Hypothalamus (tissue), 51 donors: Measurements from ENCODE around the gene MAD1L1.

Source experiments
- DNase-seq, 51 donors: peaks; one replicate each; lab custom pipeline; 2025; lab: John Stamatoyannopoulos, UW

MAD1L1 gene

DNA sequence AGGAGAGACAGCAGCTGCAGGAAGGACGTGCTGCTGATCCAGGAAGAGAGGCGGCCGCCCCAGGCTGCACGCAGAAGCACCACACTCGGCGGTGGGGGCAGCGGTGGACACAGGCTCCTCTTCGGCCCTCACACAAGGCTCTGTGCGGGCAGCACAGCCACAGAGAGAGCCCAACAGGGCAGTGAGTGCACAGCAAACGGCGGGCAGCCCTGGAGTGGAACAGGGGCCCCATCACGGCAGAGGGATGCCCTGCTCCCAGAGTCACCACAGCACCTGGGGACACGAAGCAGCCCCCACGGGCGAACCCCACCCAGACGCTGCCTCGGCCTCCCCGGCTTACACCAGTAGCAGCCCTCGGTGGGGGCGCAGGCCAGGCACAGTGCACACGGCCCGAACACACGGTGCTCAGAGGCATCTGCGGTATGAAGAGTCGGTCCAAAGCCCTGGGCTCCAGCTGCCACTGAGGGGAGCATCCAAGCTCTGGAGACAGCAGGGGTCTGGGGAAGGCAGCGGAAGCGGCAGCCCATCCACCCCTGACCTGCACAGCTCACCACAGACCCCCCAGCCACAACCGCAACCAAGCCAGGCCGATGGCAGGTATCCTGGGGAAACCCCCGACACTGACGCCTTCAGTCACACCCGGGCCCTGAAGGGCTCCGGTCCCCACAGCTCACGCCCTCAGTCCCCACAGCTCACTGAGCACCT lies 26.1 kb upstream of the MAD1L1 start:
- no peak for DNase-seq

DNA sequence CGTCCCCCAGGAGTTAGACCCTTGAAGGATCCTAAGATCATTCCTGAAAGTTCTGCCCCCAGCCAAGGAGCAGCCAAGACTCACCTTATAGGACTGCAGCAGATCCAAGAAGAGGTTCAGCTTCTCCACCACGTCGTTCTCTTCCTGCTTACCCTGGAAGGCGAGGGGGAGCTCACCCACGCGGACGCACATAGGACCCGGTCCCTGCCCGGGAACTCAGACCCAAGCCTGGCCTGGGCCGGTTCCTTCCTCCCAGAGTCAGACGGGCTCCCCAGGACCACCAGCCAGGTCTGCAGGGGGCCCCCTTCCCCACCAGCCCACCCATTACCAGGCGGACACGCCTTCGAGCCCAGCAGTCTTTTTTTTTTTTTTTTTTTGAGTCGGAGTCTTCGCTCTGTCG lies 24.9 kb upstream of the MAD1L1 start:
- DNase-seq = no peak

DNA sequence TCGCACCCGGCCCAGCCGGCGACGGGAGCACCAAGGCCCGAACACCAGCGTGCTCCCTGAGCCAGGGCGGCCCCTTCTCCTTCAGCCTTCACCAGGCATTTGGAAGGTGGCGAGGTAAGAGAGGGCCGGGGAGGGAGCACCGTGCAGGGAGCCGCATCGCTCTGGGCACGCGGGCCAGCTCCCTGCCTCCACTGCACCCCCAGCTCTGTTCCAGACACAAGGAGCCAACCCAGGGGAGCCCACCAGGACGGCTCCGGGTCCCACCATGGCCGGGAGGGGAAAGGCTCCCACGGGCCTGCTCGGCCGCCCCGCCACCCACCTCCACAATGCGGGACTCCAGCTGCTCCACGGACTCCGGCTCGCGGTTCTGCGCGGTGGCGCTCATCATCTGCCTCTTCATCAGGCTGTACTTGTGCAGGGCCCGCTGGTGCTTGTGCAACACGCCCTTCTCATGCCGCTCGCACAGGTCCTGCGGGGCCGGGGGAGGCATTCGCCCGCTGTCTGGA lies 24.4 kb upstream of the MAD1L1 start:
- no peak for DNase-seq

DNA sequence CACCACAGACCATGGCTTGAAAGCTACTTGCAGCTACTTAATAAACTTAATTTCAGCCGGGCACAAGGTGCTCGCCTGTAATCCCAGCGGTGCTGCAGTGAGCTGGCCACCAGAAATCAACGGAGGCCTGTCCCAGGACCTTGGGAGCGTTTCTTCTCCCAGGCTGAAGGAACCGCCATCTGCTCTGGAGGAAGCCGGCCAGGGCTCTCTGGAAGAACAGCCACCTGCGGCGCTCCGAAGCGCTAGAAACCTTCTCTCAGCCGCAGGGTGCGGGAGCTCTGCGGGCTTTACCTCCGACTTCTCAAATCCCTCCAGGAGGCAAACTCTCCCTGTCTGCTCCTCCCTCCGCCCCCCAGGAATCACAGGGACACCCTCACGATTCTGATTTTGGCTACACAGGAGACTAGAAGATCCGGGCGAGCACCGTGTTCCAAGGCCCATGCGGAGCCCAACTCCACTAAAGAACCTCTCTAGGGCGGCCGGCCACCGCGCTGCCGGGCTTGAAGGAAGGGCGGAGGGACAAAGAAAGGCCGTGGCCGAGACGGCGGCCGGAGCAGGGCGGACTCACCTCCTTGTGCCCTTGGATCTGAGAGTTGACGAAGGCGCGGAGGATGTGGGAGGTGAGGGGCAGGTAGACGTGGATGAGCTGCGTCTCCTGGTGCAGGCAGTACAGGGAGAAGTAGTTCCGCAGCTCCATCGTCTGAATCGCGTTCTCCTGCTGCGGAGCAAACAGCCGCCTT lies 23.7 kb upstream of the MAD1L1 start:
- no peak for DNase-seq

DNA sequence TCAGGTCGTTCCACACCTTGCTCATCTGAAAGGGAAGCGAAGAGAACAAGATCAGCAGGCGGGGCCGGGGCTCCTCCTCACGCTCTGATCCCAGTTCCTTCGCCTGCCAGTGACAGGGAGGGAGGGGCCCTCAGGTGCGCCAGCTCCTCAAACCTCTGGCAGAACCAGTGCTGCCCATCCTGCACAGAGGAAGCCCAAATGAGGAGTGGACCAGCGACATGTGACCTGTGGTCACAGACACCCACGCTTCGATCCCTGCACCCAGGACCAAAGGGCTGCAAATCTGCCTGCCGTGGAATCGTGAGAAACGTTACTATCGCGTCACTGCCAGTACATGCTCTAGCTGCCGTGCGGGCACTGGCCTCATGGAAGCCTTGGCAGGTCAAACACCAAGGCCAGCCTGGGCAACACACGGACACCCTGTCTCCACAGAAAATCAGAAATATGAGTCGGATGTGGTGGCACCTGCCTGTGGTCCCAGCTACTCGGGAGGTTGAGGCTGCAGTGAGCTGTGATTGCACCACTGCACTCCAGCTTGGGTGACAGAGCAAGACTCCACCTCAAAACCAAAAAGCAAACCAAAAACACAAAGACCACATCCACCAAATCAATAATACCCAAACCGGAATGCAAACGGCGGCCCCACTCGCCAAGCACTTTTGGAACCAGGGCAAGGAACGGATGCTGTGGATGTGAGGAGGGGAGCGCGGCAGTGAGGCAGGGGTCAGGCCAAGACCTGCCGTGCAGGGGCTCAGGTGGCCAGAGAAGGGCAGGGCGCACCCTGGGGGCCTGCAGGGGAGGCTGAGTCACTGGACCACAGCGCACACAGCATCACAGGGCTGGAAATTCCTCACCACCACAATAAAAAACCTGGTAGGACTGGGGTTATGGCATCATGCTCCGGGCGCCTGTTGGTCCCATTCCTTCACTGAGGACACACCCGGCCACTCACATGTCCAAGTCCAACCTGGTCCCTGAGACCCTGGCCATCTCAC lies 22.7 kb upstream of the MAD1L1 start:
- DNase-seq = no peak

DNA sequence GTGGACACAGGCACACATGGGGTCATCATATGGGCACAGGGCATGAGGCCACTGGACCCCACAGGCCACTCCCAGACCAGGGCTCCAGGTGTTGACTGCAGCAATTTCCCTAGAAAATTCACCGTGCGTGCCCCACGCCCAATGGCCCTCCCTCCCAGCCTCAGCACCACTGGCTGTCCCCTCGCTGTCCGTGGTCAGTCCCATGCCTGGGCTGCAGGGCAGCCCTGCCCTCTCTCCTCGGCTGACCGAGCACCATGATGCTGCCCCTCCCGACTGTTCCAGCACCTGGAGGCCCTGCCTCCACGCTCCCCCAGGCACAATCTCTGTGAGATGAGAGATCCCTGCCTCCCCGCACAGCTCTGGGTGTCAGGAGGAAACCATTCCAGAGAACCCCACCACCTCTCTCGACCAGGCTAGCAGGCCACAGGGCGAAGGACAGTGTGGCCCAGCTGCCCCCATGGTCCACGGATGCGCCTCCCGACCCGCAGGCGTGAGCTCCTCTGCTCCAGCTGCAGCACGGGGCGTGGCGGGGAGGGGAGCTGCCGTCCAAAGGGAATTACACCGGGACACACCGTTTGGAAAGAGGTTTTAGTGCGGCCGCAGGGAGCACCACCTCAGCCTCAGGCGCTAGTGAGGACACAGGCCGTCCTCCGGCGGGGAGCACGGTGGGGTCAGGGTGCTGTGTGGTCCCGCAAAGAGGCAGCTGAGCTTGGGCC lies 21.8 kb upstream of the MAD1L1 start:
- no peak for DNase-seq

DNA sequence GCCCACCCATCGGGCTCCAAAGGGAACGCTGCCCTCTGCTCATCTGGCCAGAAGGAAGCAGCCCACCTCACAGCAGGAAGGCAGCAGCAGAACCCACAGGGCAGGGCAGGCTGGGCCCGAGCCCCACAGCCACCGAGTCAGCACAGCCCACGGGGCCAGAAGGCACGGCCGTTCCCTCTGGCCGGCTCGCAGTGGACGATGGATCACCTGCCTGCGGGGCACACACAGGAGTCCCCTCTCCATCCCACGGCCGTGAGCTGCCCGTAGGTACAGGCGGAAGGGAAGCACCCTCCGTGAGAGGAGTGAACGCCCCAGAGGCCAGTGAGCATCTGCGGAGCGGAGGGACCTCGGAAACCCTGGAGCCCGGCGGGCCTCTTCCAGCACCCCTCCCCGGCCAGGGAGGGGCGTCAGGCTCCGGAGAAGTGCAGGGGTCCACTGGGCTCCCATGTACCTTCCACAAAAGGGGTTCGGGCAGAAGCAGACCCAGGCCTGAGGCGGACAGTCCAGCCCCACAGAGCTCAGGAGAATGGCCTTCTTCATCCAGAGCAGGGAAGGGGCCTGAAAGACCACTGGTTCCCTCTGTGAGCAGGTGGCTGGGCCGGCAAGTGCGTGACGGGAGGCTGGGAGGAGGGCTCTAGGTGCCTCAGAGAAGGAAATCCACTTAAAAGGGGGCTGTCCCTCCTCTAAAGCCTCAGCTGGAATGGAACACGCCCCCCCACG lies 20.9 kb upstream of the MAD1L1 start:
- DNase-seq = no peak

DNA sequence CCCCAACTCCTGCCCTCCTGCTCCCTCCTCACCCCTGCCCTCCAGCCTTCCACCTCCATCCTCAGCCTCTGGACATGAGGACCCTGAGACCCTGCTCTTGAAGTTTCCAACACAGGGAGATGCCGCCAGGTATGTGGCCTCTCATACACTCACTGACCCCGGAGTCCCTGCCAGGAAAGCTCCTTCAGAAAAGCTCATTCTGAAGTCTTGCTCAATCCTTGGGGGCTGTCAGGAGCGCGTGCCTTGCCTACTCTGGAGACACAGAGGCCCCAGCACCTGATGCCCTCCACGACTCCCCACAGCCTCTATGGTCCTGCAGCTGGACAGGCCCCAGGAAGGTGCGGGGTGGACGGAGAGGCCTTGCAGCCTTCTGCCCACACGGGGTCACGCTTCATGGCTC lies 20.3 kb upstream of the MAD1L1 start:
- no peak for DNase-seq

DNA sequence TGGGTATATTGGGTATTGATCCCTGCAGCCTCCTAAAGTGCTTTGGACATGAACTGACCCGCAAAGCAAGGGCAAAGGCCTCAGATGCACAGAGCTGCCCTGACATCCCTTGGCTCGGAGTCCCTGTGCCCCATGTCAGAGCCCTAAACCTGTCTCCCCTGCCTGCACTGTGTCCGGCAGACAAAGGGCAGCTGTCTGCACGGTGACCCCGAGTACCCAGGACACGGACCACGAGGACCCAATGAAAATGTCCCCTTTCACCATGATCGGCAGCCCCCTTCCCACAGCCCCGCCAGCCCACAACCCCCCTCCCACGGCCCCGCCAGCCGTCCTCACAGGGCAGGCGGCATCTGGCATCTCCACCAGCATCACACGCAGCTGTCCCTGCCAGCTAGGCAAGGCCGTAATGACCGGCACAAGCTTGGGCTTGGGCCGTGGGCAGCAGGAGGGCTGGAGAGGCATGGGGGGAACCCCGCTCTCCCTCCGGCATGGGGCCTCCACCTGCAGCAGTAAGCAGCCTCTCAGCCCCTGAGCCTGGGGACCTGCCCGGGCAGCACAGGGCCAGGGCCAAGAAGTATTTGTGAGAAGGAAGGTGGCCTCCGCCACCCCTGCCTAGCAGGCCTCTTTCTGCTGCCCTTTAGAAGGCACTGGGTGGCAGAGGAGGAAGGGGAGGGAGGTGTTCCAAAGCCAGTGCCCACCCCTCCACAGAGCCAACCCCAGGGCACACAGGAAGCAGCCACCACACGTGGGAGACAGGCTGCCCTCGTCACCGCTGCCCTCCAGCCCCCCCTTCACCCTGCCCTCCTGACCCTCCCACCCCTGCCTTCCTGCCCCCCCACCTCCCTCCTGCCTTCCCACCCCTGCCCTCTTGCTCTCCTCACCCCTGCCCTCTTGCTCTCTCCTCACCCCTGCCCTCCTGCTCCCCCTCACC lies 19.4 kb upstream of the MAD1L1 start:
- DNase-seq = peak in 2 of 51 donors; percentile 19 to 43

DNA sequence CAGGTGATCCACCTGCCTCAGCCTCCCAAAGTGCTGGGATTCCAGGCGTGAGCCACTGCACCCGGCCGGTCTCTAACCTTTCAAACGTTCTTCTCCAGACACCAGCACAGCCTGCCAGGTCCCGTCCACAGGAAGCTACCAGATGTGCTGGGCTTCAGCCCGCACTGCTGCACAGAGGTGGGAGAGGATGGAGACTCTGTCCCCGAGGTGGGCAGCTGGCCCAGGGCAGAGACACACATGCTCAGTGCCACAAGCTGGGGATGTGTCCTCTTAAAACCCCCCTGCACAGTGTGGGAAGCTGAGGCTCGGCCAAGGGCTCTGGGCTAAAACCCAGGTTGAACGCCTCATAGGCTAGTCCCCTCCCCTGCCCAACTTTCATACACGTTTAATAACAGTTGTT lies 18.6 kb upstream of the MAD1L1 start:
- DNase-seq = no peak

DNA sequence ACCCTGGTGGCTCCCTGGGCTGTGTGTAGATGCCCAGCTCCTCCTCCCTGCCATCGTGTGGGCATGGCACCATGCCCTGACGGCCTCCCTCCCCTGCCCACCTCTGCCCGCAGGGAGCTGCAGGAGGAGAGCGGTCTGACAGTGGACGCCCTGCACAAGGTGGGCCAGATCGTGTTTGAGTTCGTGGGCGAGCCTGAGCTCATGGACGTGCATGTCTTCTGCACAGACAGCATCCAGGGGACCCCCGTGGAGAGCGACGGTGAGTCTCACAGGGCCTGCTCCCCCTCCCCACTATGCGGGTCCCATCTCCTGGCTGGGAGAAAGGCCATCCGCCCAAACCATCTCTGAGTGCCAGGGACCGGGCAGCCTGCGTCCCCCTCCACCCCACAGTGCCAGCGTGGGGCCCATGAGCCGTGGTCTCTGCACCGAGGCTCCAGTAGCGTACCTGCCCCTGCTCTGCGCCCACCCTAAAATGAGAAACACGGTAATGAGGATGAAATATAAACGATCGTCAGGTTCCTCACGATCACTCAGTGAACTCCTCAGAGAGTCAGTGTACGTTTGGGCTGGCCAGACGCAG lies 17.1 kb upstream of the MAD1L1 start:
- DNase-seq = no peak

DNA sequence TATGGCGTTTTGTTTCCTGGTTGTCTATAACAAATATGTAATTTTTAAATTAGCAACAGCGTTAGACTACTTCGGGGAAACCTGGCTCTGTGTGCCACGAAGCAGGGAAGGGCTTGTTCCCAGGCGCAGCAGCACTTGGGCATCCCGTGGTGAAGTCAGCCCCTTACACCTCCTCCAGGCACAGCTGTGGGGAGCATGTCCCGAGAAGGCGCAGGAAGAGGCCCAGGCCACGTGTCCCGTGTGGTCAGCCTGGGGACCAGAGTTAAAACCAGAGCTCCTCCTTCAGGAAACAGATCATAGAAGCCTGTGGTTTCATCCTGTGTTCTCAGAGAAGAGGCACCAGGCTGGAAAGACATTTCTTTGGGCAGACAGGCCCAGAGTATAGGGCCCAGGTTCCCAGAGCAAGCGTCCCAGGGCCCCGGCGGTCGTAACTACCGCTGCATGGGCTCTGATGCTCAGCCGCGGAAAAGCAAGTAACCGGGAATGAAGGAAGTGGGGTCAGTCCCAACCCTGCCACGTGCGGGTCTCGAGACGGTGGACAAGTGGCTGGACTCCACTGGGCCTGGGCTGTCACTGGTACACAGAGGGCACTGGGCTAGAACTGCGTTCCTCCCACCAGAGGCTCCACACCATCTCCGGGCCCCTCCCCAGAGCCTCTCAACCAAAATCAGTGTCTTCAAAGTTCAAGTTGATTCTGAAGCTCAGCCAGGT lies 16.4 kb upstream of the MAD1L1 start:
- peak in 19 of 51 donors; percentile 7 to 58 (median 27) for DNase-seq

DNA sequence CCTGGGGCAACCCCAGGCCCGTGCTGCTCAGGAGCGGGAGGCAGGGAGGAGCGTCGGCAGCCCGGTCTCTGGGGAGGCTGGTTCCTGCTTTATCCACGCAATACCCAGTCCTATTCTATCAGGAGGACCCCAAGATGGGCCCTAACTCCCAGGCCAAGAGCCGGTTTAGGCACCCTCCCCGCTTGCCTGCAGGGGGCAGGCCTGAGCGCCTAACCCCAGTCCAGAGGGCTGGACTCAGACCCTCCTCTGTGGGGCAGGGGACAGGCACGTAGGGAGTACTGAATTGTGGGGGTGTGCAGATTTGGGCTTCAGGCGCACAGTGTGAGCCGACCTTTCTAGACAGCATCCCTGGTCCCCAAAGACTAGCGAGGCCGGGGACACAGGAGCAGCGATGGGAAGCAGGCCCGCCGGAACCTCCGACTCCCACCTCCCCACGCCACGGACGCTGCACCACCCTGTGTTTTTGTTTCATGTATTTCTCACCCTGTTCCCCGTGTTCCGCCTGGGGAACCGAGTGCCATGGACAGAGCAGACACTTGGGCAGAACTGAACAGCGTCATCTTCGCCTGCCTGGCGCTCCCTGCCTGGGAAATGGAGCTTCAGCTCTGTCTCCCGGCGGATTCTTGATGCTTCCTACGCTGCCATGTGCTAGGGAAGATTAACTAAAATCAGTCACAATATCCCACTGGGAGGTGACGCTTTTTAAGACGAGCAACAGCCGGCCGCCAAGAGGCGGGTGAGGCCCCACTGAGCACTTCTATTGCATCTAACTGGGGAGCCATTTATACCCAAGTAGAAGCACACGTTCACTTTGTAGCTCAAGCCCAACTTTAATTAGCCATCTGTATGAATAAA lies 14.6 kb upstream of the MAD1L1 start:
- peak in 3 of 51 donors; percentile 9 to 21 (median 10) for DNase-seq

DNA sequence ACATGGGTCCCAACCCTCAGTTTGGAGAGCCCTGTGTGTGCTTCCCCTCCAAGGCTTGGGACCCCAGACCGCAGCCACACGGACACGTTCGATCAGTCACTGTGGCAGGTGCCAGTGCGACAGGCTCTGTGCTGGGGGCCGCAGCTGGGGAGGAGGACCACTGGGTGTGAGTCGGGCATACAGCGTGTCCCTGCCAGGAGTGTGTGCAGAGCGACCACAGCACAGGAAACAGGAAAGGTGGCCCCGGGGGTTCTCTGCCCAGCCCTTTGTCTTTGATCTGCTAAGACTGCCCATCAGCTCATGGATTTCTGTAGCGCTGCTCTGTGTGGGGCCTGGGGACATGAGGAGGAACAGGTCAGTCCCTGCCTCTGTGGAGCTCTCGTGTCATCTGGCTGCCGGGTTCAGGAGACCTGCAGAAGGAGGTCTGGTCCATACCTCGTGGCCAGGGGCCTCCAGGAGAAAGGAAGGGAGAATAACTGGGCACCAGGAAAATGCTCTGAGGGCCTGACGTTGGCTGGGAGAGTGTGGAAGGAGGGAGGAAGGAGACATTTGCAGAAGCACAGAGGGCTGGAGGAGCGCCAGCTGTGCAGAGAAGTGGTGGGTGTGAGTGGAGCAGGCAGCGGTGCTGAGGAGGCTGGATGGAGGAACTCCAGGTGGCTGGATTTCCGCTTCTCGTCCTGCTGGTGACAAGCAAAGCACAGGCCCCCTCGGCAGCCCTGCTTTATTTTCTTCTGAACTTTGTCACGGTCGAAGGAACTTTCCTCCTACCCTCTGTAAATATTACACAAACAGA lies 13.3 kb upstream of the MAD1L1 start:
- peak in 6 of 51 donors; percentile 6 to 44 (median 26) for DNase-seq

DNA sequence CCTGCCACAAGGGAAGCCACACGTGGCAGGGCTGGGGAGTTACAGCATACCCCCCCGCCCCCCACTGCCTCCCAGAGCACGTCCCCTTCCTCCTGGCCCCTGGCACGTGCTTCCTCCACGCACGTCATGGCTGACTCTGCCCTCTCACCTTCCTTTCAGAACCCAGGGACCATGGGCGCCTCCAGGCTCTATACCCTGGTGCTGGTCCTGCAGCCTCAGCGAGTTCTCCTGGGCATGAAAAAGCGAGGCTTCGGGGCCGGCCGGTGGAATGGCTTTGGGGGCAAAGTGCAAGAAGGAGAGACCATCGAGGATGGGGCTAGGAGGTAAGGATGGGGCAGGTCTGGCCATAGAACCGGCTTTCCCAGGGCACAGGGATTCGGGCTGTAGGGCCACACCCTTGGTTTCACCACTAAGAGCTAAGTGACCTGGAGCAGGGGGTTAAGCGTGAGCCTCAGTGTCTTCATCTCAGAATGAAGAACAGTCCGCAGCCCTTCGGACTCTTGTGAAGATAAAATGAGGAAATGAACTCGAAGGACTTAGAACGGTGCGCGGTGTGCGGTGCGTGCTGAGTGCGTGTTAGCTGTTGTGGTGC lies 11.8 kb upstream of the MAD1L1 start:
- peak in 1 of 51 donors; percentile 8 for DNase-seq
